ENCODE measurements around the gene STAG1. TPM values are rescaled to one million over a fixed set of nuclear protein-coding genes. Genes with fewer than 3 reads are reported as not detected.
A peak's percentile ranks its signal among the peaks of the same experiment; 100 is the strongest.
"Not testable (repeated sequence)": the region's sequence is repeated elsewhere in the genome, so short reads cannot be mapped to it uniquely, and the experiment has no call there.

Gene STAG1
- total RNA-seq, 1 experiment from 2014 or later, result 29.0 TPM

DNA sequence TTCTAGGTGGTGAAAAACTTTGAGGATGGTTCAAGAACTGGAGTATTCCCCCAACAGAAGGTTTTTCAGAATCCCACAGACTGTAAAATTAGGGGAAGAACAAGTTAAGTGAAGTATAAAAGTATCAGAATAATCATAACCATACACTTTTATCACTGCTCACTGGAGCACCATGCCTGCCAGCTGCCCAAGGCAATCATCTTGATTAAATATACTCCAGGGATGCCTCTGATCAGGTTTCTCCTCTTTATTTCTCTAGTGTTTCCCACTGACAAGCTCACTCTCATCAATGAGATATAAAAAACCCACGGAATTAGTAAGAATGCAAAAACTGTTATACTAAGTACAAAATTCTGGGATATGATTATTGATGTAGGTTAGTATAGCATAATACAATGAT is 108.0 kb downstream of the STAG1 start:
- no peak for DNase-seq
- H3K4me3 ChIP-seq, result no peak overlapping the region
- no peaks in the 10 kb centered on the region for H3K36me3 ChIP-seq
- no peaks in the 10 kb centered on the region for H3K9me3 ChIP-seq
- no peaks in the 10 kb centered on the region for H3K27me3 ChIP-seq

DNA sequence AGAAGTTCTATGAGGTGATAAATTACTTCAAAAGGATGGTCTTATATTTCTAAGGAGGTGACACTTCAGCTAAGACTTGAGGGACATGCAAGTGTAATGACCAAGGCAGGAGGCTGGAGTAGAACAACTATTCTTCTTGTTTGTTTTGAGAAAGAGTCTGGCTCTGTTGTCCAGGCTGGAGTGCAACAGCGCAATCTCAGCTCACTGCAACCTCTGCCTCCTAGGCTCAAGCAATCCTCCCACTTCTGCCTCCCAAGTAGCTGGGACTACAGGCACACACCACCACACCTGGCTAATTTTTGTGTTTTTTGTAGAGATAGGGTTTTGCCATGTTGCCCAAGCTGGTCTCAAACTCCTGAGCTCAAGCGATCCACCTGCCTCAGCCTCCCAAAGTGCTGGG is 108.8 kb downstream of the STAG1 start:
- H3K9me3 ChIP-seq, DNase-seq, H3K4me3 ChIP-seq, H3K36me3 ChIP-seq, H3K27me3 ChIP-seq: not testable (repeated sequence)

DNA sequence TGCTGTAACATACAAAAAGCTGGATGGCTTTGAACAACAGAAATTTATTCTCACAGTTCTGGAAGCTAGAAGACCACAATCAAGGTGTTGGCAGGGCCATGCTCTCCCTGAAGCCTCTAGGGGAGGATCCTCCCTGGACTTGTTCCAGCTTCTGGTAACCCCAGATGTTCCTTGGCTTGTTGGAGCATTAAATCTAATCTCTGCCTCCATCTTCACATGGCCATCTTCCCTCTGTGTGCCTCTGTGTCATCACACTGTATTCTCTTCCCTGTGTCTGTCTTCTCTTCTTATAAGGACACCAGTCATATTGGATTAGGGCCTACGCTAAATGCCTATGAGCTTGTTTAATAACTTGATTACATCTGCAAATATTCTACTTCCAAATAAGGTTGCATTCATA is 109.5 kb downstream of the STAG1 start:
- H3K4me3 ChIP-seq, result no peak overlapping the region
- no peaks in the 10 kb centered on the region for H3K27me3 ChIP-seq
- no peaks in the 10 kb centered on the region for H3K9me3 ChIP-seq
- no peak for DNase-seq
- no peaks in the 10 kb centered on the region for H3K36me3 ChIP-seq

DNA sequence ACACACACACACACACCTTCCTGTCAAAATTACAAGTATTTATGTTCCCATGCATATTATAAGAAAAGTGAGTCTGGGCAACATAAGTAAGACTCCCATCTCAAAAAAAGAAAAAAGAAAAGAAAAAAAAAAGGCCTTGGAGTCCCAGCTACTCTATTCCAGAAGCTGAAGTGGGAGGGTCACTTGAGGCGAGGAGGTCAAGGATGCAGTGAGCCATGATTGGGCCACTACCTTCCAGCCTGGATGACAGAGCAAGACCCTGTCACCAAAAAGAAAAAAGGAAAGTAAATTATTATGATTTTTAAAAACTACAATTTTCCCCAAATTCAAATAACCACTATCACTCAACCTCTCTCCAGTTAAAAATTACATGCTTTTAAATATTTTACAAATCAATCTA is 113.1 kb downstream of the STAG1 start:
- Histone ChIP-seq H3K9me3 (0 out of 2 replicates have a peak, but pooled peaks cover 4% of the 10 kb centered on the region), H3K36me3 (peaks cover 4% of the 10 kb centered on the region; the same call in 1 of the 2 replicates), H3K4me3 (no peak overlapping the region), H3K27me3 (no peaks in the 10 kb centered on the region)
- no peak for DNase-seq

DNA sequence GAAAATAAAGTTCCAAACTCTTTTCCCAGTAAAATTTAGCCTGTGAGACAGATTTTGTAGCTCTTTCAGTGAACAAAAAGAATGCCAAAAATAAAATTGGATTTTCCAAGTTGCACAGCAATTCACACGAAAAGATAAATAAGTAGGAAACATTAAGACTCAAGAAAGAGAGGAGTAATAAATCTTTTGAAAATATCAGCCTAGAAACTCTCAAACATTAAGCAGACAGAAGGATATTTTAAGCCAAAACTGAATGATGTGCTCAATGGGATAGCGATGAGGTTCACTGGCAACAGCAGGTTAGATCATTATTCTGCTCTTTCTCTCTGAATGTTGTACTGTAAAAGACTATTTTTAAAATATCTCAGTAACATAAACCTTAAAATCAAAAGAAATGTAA is 115.0 kb downstream of the STAG1 start:
- peaks cover 4% of the 10 kb centered on the region; the same call in 1 of the 2 replicates for H3K36me3 ChIP-seq
- 0 out of 2 replicates have a peak, but pooled peaks cover 4% of the 10 kb centered on the region for H3K9me3 ChIP-seq
- no peaks in the 10 kb centered on the region for H3K27me3 ChIP-seq
- no peak overlapping the region for H3K4me3 ChIP-seq
- DNase-seq, result no peak

DNA sequence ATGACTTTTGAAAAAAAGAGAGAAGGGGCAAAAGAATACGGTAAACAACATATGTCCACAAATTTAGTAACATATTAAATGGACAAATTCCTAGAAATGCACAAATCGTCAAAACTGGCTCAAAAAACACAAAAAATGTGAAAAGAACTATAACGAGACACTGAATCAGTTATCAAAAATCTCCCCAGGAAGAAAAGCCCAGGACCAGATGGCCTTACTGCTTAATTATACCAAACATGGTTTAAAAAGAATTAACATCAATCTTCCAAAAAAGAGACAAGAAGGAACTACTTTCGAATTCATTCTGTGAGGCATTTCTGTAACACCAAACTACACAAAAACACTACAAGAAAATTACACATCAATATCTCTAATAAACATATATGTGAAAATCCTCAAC is 117.4 kb downstream of the STAG1 start:
- no peak overlapping the region for H3K4me3 ChIP-seq
- H3K36me3 ChIP-seq, result peaks cover 7% of the 10 kb centered on the region; the same call in 1 of the 2 replicates
- no peaks in the 10 kb centered on the region for H3K27me3 ChIP-seq
- DNase-seq, result no peak
- H3K9me3 ChIP-seq, result 0 out of 2 replicates have a peak, but pooled peaks cover 4% of the 10 kb centered on the region

DNA sequence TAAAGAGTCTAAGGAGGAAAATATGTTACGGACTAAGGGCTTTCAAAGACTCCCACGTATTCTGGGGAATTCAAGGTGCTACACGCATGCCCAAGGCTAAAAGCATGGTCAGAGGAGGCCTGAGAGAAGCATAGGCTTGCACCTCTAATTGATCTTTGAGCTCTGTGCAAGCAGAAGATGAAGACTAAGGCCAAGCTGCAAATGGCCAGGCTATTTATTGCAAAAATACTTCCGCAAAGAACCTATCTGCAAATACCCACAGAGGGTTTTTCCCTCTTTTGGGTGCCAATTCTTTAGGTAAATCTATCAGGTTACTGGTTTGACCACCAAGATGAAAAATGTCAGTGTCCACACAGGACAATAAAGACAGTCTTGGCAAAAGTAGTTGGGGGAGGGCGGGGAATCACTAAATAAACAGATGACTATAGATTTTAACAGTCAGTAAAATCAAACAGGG is 119.5 kb downstream of the STAG1 start:
- Histone ChIP-seq H3K9me3 (0 out of 2 replicates have a peak, but pooled peaks cover 4% of the 10 kb centered on the region), H3K4me3 (no peak overlapping the region), H3K36me3 (peaks cover 24% of the 10 kb centered on the region), H3K27me3 (no peaks in the 10 kb centered on the region)
- peak; percentile 61 for DNase-seq

DNA sequence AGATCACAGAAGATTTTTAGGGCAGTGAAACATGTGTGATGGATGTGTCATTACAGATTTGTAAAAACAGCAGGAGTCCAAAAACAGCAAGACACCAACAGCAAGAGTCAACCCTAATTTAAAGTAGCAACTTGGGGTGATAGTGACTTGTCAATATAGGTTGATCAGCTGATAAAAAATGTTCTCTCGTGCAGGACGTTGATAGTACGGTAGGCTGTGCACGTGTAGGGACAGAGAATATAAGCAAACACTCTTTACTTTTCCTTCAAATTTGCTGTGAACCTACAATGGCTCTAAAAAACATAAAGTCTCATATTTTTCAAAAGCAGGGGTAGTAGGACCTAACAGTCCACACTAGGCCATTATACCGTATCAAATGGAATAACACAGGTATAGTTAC is 120.8 kb downstream of the STAG1 start:
- Histone ChIP-seq H3K4me3 (no peak overlapping the region), H3K9me3 (0 out of 2 replicates have a peak, but pooled peaks cover 4% of the 10 kb centered on the region), H3K36me3 (peaks cover 28% of the 10 kb centered on the region), H3K27me3 (no peaks in the 10 kb centered on the region)
- no peak for DNase-seq

DNA sequence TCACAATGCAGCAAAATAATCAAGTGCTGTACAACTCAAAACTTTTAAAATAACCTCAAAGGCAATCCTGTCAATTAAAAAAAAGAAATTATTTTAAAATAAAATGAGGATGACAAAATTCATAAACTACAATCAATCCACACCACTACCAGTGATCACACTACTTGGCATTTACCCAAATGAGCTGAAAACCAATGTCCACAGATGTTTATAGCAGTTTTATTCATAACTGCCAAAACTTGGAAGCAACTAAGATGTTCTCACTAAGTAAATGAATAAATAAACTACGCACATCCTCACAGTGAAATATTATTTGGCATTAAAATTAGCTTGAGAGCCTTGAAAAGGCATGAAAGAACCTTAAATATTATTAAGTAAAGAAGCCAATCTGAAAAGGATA is 121.3 kb downstream of the STAG1 start:
- no peak for DNase-seq
- Histone ChIP-seq H3K36me3 (peaks cover 28% of the 10 kb centered on the region), H3K4me3 (no peak overlapping the region), H3K9me3 (0 out of 2 replicates have a peak, but pooled peaks cover 4% of the 10 kb centered on the region), H3K27me3 (no peaks in the 10 kb centered on the region)

DNA sequence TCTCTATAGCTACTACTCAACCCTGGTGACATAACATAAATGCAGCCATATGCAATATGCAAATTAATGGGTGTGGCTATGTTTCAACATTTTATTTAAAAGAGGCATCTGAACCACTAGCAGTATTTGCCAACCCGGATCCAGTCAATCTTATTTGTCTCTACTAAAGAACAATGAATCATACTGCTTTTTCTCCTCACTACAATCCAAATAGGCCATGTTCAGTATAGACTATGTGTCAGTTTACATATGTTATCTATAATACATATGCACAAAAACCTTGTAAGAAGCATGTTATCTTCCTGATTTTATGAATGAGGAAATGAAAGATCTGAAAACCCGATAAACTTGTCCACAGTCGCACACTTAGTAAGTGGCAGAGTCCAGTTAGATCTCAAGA is 125.7 kb downstream of the STAG1 start:
- H3K36me3 ChIP-seq, result peaks cover 28% of the 10 kb centered on the region
- H3K4me3 ChIP-seq, result no peak overlapping the region
- H3K9me3 ChIP-seq, result no peaks in the 10 kb centered on the region
- no peaks in the 10 kb centered on the region for H3K27me3 ChIP-seq
- no peak for DNase-seq

DNA sequence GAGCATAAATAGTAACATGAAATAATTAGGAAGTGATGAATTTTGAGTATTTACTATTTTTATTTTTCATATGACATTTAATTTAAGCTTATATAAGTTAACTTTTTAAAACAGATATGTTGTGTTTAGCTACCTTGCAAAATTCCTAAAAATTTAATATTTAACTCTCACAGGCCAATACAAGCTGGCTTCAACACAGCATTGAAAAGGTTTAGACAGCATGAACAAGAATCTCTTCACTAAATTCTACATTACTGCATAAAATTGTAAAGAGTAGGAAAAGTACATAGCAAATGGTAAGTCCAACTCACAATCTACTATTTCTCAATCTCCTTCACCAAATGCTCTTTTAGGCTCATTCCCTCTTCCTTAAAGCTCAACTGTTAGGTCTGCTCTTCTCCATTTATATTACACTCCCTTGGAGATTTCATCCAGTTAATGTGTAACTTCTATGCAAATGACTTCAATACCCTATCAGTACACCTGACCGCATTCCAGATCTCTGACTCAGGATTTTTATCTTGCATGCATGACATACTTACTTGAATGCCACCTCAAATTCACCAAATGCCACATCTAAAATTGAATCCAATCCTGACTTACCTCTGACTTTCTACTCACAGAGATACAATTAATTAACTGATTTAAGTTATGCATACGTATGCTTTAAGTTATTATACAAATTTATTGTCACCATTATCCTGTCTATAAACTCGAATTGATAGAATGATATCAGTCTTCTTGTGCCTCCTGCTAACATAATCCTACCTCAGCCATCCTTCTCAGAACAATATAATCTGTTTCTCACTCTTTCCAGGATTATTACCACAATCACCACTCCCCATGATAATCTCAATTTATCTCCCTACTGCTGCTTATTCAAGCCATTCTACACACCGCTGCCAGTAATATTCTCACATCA is 127.0 kb downstream of the STAG1 start:
- Histone ChIP-seq H3K4me3 (no peak overlapping the region), H3K9me3 (no peaks in the 10 kb centered on the region), H3K36me3 (peaks cover 34% of the 10 kb centered on the region), H3K27me3 (no peaks in the 10 kb centered on the region)
- DNase-seq, result no peak

DNA sequence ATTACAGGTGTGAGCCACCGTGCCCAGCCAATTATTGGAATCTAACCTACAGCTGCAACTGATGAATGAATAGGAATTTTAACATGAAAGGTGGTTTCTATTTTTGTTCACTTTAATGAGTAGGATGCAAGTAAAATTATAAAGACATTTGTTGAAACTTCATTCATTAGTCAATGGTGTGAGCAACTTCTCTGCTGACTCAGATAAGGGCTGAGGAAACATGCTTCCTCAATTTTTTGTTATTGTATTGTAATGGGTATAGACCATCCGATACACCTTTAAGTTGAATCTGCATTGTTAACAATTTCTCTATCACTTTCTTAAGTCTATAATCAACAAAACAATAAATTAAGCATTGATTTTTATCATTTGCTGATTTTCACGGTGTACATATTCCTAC is 127.8 kb downstream of the STAG1 start:
- peaks cover 27% of the 10 kb centered on the region for H3K36me3 ChIP-seq
- no peak overlapping the region for H3K4me3 ChIP-seq
- no peak for DNase-seq
- no peaks in the 10 kb centered on the region for H3K27me3 ChIP-seq
- H3K9me3 ChIP-seq, result no peaks in the 10 kb centered on the region

DNA sequence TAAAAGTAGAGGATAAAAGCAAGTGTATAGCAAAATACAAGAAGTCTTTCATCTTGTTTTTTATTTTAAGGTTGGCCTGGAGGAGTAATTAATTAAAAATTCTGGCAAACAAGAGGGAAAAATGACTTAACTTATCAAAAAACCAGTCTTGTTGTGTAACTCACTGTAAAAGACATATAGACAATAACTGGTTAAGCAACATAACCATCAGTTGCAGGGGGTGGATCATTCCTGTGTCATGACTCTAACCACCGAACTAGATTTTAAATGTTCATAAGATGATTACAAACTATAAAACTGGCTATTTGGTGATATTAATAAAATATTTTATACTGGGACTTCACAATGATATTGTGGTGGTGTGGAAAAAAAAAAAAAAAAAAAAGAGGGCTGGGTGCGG is 130.6 kb downstream of the STAG1 start:
- no peaks in the 10 kb centered on the region for H3K9me3 ChIP-seq
- H3K36me3 ChIP-seq, result peaks cover 26% of the 10 kb centered on the region
- no peak for DNase-seq
- H3K4me3 ChIP-seq, result no peak overlapping the region
- no peaks in the 10 kb centered on the region for H3K27me3 ChIP-seq

DNA sequence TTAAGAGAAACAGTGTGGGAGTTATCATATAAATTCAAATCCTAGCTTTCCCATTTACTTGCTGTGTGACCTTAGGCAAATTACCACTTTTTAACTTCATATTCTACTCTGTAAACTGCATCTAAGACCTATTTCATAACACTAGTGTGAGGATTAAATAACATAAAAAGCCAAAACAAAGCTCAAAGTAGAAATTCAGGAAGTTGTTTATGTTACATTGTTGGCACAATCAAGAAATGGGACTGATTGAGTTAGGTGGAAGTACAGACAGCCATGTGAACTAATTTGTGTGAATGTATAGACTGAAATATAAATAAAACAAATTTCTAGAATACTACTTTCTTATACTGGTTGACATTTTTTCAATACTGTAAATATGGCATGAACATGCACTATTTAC is 131.7 kb downstream of the STAG1 start:
- no peak overlapping the region for H3K4me3 ChIP-seq

DNA sequence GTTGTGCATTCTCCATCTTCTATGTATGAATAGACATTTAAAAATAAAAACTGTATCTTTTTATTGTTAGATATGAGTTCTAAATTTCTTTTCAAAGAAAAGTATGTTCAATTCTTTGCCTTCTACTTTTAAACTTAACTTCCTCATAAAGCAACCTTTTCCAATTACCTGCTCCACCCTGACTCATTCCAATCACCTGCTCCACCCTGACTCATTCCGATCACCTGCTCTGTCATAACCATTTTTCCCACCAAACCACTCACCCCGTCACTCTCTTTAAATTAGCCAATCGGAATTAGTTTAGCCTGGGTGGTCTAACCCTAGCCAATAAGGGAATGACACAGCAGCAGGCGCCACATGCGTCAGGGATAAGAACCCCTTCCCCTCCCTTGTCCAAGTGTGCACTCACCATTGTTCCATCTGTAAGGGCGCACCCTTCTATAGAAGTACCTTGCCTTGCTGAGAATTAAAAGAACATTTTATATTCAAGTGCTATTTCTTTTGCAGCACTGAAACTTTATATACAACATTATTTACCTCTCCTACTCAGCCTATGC is 134.1 kb downstream of the STAG1 start:
- not testable (repeated sequence) for H3K27me3 ChIP-seq, DNase-seq, H3K9me3 ChIP-seq, H3K4me3 ChIP-seq
- peaks cover 29% of the 10 kb centered on the region for H3K36me3 ChIP-seq

More for the DNA sequence above, 131.7 kb downstream of the STAG1 start:
- Histone ChIP-seq H3K27me3 (no peaks in the 10 kb centered on the region), H3K36me3 (peaks cover 26% of the 10 kb centered on the region), H3K9me3 (no peaks in the 10 kb centered on the region)
- no peak for DNase-seq

DNA sequence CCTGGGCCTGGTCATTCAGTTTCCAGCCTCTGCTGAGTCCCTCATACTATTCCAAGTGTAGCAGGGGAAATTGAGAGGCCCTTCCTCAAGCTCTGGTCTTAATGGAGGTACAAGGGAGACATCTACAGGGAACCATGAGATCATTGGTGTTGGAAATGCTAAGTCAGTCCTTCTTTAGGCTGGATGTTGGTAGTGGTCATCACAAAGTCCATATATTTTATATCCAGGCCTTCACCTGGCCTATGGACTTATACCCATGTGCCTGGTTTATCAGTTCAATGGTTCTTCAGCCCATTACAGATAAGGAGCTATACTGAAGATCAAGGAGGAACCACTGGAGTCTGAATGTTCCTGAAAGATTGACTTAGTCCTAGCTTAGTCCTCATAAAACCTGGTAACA is 135.0 kb downstream of the STAG1 start:
- no peak for DNase-seq
- H3K27me3 ChIP-seq, result no peaks in the 10 kb centered on the region
- H3K9me3 ChIP-seq, result no peaks in the 10 kb centered on the region
- peaks cover 26% of the 10 kb centered on the region for H3K36me3 ChIP-seq
- no peak overlapping the region for H3K4me3 ChIP-seq

DNA sequence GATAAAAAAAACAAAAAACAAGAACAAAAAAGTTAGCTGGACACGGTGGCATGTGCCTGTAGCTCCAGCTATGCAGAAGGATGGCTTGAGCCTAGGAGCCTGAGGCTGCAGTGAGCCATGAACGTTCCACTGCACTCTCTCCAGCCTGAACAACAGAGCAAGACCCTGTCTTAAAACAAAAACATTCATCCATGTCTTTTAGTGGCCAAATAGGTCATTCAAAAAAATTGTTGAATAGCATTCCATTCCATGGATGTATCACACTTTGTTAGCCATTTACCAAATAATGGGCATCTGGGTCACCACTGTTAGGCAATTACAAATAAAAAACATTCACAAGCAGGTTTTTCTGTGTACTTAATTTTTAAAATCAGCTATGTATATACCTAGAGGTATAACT is 139.7 kb downstream of the STAG1 start:
- no peak overlapping the region for H3K4me3 ChIP-seq
- no peak for DNase-seq
- H3K36me3 ChIP-seq, result peaks cover 12% of the 10 kb centered on the region
- no peaks in the 10 kb centered on the region for H3K9me3 ChIP-seq
- no peaks in the 10 kb centered on the region for H3K27me3 ChIP-seq

DNA sequence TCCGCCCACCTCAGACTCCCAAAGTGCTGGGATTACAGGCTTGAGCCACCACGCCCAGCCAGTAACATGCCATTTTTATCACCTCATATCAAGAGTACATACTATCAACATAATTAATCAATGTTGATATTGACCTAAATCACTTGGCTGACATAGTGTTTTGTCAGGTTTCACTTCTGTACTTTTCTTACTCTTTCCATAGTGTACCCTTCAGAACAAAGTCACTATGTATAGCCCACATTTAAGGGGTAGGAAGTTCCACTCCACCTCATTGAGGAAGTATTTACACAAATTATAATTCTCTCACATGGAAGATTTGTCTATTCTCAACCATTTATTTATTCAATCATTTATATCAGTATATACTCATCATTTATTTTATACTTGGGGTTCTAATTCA is 145.2 kb downstream of the STAG1 start:
- no peaks in the 10 kb centered on the region for H3K9me3 ChIP-seq
- H3K36me3 ChIP-seq, result peaks cover 22% of the 10 kb centered on the region
- H3K27me3 ChIP-seq, result no peaks in the 10 kb centered on the region
- DNase-seq, result no peak
- H3K4me3 ChIP-seq, result no peak overlapping the region
